HUDEP-2 (cell line): ENCODE data around the gene GLCCI1.

Experiments
- DNase-seq, 76 experiments: peaks; one replicate each; lab custom pipeline; 2025; ENCODE audit not compliant: unreplicated experiment in 76 of 76; lab: John Stamatoyannopoulos, UW

The GLCCI1 gene

DNA sequence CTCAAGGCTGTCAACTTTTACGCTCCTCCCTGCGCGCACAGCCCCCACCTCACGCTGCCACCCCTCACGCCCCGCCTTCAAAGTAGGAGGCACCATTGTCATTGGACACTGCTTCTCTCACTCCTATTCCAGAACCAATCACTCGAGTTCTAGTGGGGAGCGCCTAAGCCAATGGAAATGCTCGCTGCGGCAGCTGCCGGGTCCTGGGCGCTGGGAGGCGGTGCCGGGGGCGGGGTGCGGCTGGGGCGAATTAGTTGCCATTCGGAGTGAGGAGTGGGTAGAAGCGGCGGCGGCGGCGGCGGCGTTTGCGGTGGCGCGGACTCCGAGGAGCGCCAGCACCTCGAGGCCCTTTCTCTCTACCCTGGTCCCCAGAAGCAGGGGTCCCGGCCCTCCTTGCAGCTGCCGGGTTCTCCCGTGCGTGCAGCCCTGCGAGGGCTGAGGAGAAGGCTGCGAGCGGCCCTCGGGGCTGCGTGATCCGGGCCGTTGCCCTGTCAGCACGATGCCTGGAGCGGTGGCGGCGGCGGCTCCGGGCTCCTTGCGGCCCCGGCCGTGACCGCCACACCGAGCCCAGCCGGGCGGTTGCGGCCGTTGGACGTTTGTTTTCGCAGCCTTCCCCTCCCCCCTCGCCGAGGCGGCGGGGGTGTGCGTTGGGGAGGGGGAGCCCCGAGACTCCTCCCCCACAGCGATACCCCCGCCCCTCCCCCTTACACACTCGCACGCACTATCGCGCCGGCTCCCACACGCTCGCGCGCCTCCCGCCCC lies at the start of gene GLCCI1:
Gene GLCCI1 (plus strand): TSS at position 253 of the 762 bp plus-strand sequence. CDS start 555 bp downstream, outside the sequence.
- peak; percentile 63 to 99 (median 96) for DNase-seq

DNA sequence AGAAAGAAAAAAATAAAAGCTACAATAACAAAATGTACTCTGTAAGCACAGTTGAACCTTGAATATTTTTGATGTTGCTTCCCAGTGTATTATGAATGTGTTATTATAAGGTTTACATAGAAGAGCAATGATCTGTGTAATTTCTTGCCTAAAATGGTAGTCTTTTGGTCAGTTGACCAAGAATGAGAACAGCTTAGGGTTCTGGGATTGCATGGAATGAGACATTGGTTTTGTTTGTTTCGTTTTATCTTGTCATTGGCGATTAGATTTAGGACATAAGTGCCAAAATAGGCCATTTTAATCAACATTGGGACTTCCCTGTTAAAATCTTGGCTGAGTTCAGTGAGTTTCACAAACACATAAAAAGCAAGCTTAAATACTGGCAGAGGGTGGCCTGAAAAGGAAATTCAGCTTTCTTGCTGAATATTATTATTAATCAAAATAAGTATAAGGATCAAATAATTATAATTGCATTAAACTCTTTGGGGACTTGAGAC lies 49.1 kb upstream of the GLCCI1 start:
- no peak for DNase-seq

DNA sequence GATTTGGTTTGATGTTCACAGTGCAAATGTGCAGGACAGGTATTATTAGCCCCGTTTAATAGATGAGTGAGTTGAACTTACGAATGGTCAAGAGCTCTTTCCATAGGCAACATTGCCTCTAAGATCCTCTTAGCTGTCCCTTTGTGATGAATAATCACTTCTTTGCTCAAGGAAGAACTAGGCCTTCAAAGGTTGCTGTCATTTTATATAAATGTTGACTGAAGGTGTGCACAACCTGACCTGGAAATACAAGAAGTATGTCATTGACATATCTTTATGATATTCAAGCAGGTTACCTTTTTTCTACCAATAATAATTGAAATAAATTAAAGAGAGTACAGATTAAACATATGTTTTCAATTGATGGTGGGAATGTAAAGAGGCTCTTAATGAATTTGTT lies 48.5 kb upstream of the GLCCI1 start:
- no peak for DNase-seq

DNA sequence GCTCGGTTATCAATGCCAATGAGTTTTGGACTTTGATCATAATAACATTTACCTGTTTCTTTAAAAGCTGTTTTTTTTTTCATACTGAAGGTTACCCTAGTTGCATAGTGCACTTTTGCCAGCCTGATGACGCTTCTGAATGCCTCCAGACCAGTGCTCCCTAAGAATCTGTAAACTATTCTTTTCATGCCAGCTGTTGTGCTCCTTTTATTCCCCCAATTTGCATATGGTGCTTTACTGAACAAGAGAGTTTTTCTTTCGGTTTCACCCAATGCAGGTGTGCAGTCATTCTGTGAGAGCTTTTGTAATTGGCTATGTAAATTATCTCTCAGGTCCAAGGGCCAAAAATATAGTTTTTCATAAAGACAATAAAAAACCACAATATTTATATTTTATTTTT lies 48.1 kb upstream of the GLCCI1 start:
- no peak for DNase-seq

DNA sequence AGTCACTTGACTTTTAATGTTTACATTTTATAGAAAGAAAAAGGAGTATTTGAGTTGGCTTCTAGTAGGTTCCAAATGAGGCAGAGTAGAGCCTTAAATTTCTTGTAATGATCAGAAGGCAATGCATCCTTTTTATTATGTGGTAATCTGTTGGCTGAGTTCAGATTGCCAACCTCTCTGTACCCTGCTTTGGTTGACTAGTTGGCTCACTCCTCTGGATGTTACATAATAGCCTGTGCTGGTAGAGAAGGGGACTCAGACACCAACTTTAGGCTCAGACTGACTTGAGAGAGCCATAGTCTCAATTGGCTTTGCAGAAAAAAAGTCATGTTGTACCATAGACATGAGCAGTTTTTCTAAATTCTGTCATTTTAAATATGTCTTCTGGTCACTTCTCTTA lies 46.8 kb upstream of the GLCCI1 start:
- no peak for DNase-seq

DNA sequence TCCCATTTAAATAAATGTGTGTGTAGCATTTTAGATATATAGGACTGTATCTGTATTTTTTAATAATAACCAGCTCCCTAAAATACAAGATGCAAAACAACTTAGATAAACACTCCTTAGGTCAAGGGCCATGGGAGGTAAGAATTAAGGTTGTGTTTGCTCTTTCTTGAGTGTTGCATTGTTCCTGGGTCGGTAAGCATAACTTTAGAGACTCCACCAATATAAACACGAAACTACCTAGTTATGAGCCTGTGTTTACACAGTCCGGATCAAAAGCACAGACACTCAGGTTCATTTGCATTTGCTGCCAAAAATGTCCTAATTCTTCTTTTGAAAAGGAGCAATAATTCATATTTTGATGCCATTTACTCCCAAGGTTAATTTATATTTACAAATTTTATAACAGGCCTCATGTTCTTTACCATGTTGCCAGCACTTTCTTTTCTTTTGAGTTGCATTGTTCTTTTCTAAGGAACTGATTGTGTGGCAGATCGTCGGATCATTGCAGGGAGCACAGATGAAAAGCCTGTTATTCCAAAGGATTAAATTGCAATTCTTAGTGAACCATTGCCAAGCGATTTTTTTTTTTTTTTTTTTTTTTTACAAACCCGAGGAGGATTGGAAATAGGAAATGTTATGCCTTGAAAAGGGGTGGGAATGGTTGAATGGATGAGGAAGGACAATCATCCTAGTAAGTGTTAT lies 45.8 kb upstream of the GLCCI1 start:
- DNase-seq = no peak

DNA sequence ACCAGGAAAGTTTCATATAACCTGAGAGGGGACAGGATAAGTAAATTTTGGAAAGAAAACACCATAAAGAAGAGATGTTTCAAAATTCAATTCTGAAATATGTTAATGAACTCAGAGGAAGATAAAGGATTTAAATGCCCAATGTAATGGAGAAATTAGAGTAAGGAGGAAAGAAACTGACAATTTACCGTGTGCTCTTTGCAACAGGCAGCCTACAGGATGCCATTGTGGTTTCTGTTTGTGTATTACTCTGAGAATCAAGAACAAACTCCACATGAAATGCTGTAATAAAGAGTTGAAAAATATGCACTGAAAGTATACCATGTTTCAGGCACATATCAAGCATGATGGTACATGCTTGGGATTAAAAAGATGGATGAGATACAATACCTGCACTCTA lies 44.8 kb upstream of the GLCCI1 start:
- DNase-seq = no peak

DNA sequence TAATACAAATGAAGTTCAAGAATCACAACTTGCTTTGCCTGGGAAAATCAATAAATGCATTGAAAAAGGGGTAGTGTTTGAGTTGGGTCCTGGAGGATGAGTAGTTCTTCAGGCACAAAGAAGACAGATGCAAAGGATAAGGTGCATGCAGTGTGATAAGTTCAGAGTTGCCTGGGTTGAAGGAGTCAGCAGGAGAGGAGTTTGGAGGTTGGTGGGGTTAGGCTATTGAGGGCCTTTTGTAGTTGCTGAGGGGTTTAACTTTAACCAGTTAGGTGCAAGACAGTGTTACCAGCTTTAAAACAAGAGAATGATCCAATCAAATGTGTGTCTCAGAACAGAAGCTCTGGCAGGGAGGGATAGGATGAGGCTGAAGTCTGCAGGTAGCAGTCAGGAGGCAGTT lies 44.3 kb upstream of the GLCCI1 start:
- no peak for DNase-seq

DNA sequence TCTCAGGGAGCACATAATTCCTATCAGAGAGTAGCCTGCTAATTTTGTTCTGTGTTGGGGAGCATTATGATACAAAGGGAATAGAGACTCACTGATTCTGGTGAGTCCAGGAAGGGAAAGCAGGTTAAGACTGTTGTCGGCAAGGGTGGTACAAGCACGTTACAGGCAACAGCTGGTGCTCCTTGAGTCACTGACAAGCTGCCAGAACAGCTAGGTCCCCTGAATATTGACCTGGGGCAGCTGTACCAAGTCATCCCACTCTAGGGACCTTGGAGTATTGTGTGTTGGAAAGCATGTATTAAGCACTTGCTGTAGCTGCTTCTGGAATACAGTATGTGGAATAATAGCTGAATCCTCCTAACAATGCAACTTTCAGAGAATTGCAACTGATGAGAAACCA lies 37.0 kb upstream of the GLCCI1 start:
- no peak for DNase-seq

DNA sequence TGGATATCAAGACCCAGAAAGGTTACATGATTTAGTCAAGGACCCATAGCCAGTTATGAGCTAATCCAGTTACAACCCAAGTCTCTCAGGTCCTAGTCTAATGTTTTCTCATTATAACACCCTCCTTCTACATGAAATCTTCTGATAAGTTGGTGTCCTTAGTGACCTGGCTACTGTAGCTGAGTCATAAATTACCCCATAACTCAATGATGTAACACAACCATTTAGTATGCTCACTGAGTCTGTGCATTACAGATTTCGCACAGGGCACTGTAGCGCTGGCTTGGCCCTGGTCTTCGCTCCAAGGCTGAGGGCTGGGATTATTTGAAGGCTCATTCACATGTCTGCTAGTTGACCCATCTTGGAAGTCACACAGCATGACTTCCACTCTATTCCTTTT lies 36.0 kb upstream of the GLCCI1 start:
- DNase-seq = no peak

DNA sequence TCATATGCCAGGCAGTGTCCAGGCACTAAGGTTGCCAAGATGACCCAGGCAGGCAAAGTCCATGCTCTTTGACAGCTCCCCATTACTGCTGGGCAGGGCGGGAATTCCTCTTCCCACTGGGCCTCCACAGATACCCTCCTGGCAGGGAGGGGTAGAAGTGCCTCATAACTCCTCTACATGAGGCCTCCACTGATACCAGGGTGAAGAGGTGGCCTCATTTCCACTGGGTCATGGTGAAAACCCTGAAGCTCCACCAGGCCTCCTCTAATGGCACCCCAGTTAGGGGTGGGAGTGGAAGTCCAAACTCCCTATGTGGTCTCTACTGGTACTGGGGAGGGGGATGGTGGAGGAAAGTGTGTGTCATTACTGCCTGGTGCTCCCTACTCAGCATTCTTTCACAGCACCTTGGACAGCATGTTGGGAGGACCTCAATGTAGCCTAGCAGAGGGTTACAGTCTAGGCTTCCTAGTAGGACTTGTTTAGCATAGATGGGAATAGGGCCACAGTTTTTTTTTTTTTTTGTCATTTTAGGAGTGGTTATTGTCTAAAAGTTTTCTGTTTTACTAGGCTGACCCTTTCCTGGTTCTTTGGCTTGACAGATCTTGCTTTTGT lies 34.6 kb upstream of the GLCCI1 start:
- DNase-seq = no peak

DNA sequence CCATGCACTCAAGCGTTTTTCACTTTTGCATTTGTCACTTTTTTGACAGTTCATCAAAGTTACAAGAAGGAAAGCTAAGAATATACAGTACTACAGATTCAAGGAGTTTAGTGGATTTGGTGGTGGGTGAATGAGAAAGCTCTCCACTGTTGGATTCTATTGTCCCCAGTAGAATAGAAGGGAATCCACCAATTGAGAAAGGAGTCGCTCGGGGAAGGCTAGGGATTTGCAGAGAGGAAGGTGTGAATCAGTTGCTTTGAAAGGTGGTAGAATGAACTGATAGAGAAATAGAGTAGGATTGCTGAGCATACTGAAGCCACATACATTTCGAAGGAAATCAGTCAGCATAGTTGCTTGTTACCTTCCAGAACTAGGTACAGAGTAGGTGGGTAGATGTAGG lies 33.7 kb upstream of the GLCCI1 start:
- DNase-seq = no peak

DNA sequence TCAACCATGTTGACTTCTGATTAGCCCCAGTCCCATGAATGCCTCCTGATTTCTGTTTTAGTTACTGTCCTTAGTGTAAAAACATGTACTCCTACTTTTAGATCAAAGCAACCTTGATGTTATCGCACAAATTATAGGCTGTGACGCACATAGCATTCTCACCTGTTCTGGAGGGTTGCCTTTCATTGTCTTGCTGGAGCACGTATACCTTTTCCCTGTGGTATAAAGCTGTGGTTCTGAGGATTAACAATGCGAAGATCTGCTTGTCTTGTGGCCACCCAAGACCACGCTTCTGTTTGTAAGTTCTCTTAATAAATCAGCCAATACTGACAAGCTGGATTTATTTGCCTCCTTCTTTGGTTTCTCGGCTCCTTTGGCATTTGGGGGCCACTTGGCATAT lies 30.1 kb upstream of the GLCCI1 start:
- DNase-seq = no peak

DNA sequence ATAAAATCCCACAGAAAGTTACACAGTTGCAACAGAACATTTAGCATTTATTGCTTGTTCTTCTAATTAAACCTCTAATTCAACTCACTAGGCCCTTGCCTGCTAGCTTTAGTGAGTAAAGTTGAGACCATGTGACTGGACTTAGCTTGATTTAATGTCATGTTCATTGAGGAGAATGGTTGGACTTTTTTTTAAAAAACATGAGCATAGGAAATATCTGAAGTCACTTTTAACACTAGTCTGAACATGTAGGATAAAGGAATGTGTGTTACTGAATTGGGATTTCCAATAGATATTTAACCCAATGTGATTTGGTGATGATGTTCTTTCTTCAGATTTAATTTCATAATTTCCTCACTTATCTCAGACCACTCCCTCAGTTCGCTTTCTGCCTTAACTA lies 24.6 kb upstream of the GLCCI1 start:
- no peak for DNase-seq

DNA sequence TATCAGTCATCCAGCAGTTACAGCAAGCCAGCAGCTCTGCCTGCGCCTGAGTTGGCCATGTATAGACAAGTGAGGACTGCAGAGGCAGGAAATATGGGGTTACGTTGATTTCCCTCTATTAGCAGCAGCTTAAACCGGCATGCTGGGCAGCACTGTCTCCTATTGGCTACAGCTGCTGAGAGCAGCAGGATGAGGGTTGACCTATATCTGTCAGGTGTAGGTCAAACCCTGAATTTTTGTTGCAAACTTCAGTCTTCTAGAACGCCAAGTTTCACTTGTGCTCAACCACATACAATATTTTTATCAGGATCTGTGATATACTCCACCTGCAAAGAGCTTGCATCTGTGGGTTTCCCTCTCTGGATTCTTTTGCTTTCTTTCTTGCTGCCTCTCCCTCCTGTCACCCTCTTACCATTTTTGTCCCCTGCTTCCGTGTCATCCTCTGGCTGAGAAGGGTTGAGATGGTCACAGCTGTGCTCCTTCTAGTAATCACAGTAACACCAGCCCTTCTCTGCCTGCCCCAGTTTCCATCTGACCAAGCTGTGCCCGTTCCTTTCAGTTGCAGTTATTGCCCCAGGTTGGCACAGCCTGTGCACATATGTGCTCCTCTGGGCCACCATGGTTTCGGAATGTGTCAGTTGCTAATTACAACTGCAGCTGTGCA lies 23.8 kb upstream of the GLCCI1 start:
- DNase-seq = no peak

DNA sequence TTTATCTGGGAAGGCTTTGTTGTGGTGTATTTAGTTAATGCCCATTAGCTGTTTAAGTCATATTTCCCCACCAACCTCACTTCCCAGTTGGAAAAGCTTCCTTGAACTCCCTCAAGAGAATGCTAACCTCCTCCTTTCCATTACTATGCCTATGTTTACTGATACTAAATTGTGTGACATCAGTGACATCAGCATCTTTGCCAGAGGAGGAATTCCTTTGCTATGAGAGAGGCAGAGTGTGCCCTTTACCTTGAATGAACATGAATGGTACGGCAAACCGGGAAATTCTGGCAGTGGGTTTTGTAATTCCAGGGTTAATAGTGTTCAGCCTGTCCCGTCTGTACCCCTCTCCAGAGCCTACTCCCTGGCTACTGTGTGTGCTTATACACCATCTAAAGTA lies 22.1 kb upstream of the GLCCI1 start:
- DNase-seq = no peak

DNA sequence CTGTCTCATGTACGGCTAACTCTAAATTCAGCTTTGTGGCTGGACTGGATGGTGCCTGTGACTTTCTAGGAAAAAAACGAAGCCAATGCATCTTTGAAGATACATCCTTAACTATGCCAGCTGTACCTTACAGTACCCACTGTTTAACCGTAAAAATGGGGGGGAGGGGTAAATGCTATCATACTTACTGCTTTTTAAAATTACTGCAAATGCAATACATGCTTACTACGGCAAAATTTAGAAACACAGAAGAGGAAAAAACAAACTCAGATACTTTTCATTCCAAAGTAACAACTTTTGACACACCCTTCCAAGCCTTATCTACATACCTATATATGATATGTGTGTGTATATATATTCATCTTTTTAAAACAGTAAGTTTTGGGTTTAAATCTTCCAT lies 20.4 kb upstream of the GLCCI1 start:
- no peak for DNase-seq

DNA sequence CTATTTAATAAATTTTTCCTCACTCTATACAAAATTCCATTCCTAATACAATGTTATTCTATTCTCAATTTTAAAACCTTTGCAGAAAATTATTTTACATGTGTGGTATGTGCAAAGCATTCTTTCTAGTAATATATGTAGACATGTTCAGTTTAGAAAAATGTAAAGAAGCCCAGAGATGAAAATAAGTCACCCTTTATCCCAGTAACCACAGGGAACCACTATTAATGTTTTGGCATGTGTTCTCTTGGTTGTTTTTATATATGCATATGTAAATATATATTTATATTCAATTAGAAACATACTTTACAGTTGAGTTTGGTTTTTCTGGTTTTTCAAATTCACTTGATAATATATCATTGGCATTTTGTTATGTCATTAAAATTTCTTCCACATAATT lies 14.8 kb upstream of the GLCCI1 start:
- no peak for DNase-seq

DNA sequence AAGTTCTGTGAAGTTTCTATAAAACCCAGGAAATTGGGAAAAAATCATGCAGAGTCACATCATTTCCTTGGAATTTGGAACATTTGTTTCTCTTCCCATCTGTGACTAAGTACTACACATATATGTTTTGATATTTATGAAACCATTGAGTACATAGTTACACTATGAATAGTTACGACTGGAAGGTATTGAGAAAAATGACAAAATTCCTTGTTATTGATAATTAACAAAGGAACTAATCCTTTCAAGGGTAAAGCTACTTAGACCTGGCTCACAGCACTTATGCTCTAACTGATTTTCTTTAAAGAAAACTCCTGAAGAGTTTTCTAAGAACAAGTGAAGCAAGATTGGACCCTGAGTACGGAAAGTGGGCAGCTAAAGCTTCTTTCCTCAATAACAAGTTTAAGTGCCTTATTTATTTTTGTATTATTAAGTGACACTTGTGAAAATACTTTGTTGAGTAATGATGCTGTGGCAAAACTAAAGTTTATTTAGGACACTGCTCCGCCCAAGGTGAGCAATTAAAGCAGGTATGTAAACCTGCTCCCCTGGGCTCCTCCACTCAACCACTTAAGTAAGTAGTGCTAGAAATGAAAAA lies 12.0 kb upstream of the GLCCI1 start:
- DNase-seq = no peak

DNA sequence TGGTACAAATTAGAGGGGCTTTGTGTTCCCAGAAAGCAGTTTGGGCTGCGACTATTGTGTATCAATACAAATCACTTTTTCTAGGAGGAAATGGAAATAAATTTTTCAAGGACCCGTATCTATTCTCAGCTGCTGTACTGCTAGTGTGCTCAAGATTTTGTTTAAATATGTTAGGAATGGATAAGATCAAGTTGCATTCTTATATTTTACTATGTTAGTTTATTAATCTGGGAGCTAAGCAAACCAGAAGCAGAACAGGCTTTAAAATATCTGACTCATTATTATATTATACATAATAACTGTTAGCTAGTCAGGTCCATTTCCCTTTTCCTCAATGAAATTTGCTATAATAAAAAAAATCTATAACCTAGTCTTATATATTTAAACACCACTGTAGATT lies 11.1 kb upstream of the GLCCI1 start:
- DNase-seq = no peak
